Suprapubic skin (tissue), 3 donors: ENCODE measurements around the gene PLCB1.

Experiments
- POLR2A ChIP-seq, 2 donors: fragments of 450-650 bp; IDR thresholded peaks; one replicate each; pipeline ENCODE4 v1.6.1; 2017; ENCODE audit warnings: antibody characterized with exemption in 2 of 2, mild to moderate bottlenecking in 2 of 2, moderate library complexity in 2 of 2
- TF ChIP-seq, protein P1 (sequence below), 2 donors: fragments of 200-600 bp in 1 of 2; fragments of 450-650 bp in 1 of 2; sonication (generic) in 1 of 2; IDR thresholded peaks; one replicate each; pipeline ENCODE4 v1.5.1; 2016 to 2019; ENCODE audit warnings: antibody characterized with exemption in 2 of 2, mild to moderate bottlenecking in 1 of 2, moderate library complexity in 1 of 2

DNA sequence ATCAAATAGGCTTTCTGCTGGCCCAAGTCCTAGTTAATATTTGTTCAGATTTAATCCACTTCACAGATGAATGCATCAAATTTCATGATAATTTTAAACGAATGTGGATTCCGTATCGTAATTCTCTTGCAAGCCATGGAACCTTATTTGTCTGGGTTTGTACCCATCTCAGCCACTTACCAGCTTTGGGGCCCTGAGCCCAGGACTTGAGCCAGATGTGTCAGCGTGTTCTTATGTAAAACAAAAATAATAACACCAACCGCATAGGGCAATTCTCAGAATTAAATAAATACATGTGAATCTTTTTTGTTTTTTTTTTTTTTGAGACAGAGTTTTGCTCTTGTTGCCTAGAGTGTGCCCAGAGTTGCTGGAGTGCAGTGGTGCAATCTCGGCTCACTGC, 654.3 kb downstream of the PLCB1 start:
- no peak for TF ChIP-seq POLR2A (IDR thresholded peaks at IDR 0.05)
- TF ChIP-seq, protein P1, sequence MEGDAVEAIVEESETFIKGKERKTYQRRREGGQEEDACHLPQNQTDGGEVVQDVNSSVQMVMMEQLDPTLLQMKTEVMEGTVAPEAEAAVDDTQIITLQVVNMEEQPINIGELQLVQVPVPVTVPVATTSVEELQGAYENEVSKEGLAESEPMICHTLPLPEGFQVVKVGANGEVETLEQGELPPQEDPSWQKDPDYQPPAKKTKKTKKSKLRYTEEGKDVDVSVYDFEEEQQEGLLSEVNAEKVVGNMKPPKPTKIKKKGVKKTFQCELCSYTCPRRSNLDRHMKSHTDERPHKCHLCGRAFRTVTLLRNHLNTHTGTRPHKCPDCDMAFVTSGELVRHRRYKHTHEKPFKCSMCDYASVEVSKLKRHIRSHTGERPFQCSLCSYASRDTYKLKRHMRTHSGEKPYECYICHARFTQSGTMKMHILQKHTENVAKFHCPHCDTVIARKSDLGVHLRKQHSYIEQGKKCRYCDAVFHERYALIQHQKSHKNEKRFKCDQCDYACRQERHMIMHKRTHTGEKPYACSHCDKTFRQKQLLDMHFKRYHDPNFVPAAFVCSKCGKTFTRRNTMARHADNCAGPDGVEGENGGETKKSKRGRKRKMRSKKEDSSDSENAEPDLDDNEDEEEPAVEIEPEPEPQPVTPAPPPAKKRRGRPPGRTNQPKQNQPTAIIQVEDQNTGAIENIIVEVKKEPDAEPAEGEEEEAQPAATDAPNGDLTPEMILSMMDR (IDR thresholded peaks at IDR 0.05): no peak
